CD14-positive monocyte (primary cell): ENCODE measurements around the gene MSMB. TPM values are rescaled to one million over a fixed set of nuclear protein-coding genes. Genes with fewer than 3 reads are reported as not detected.
"Not testable (repeated sequence)": the region's sequence is repeated elsewhere in the genome, so short reads cannot be mapped to it uniquely, and the experiment has no call there.

Source experiments
- DNase-seq, 3 donors: peaks; one replicate each; pipeline ENCODE4 v3.0.0-alpha.2; 2011 to 2022
- H2AFZ ChIP-seq: 2 replicates; pipeline ENCODE4 v1.6.0; 2012; ENCODE audit warnings: mild to moderate bottlenecking, low read depth, low read length, inconsistent platforms; ENCODE audit not compliant: insufficient read depth, poor library complexity, severe bottlenecking
- H3K27ac ChIP-seq, 2 donors: 1 replicate in 1 of 2; 2 replicates in 1 of 2; pipeline ENCODE4 v1.5.1; 2012 to 2013; ENCODE audit warnings: low read length in 2 of 2, control low read depth in 1 of 2, inconsistent platforms in 1 of 2, low read depth in 1 of 2, mild to moderate bottlenecking in 1 of 2
- H3K27me3 ChIP-seq, 2 donors: one replicate each; pipeline versions ENCODE4 v1.6.0 to v1.6.1; 2011 to 2013; ENCODE audit warnings: low read length in 2 of 2; ENCODE audit not compliant: control insufficient read depth in 2 of 2, insufficient read depth in 2 of 2
- H3K36me3 ChIP-seq, 2 donors: replicated peaks in 1 of 2; 1 replicate in 1 of 2; 2 replicates in 1 of 2; pipeline versions ENCODE4 v1.5.1 to v1.6.1; 2012 to 2013; ENCODE audit warnings: low read length in 2 of 2, control low read depth in 1 of 2, inconsistent platforms in 1 of 2, mild to moderate bottlenecking in 1 of 2; ENCODE audit not compliant: insufficient read depth in 2 of 2, control insufficient read depth in 1 of 2
- H3K4me1 ChIP-seq, 2 donors: 1 replicate in 1 of 2; 2 replicates in 1 of 2; pipeline versions ENCODE4 v1.5.1 to v1.6.1; 2012 to 2013; ENCODE audit warnings: low read length in 2 of 2, control low read depth in 1 of 2, inconsistent platforms in 1 of 2, mild to moderate bottlenecking in 1 of 2, moderate library complexity in 1 of 2; ENCODE audit not compliant: insufficient read depth in 2 of 2, control insufficient read depth in 1 of 2
- H3K4me2 ChIP-seq: replicated peaks from 2 replicates; pipeline ENCODE3; 2012; ENCODE audit warnings: low read length, moderate library complexity, mild to moderate bottlenecking; ENCODE audit not compliant: poor library complexity, severe bottlenecking; ENCODE audit errors: extremely low read depth
- H3K4me3 ChIP-seq, 3 experiments: fragments of 200-600 bp in 1 of 3; sonication (generic) in 1 of 3; replicated peaks in 1 of 3; 1 replicate in 2 of 3; 2 replicates in 1 of 3; pipeline ENCODE4 v1.5.1; 2011 to 2013; ENCODE audit warnings: low read length in 3 of 3, mild to moderate bottlenecking in 3 of 3, control low read depth in 2 of 3, low read depth in 2 of 3, inconsistent platforms in 1 of 3, moderate library complexity in 1 of 3
- H3K79me2 ChIP-seq: 2 replicates; pipeline ENCODE4 v1.6.0; 2012; ENCODE audit warnings: mild to moderate bottlenecking, control low read depth, inconsistent platforms, low read length, moderate library complexity; ENCODE audit not compliant: insufficient read depth
- H3K9ac ChIP-seq: 2 replicates; pipeline ENCODE4 v1.6.0; 2017; ENCODE audit warnings: low read length, mild to moderate bottlenecking; ENCODE audit not compliant: insufficient read depth, poor library complexity, severe bottlenecking
- H3K9me3 ChIP-seq, 2 donors: replicated peaks in 1 of 2; 1 replicate in 1 of 2; 2 replicates in 1 of 2; pipeline versions ENCODE4 v1.5.1 to v1.6.1; 2012 to 2013; ENCODE audit warnings: low read length in 2 of 2, control low read depth in 1 of 2; ENCODE audit not compliant: control insufficient read depth in 1 of 2, insufficient read depth in 1 of 2
- H4K20me1 ChIP-seq: 2 replicates; pipeline ENCODE4 v1.6.0; 2012; ENCODE audit warnings: mild to moderate bottlenecking, low read length, control low read depth, moderate library complexity; ENCODE audit not compliant: insufficient read depth
- H3K27ac Mint-ChIP-seq, 7 donors: one replicate each; pipeline ENCODE4 v1.8.0; 2020; ENCODE audit warnings: mild to moderate bottlenecking in 7 of 7, mixed read lengths in 7 of 7, moderate library complexity in 6 of 7, inconsistent platforms in 2 of 7
- H3K27me3 Mint-ChIP-seq, 3 donors: one replicate each; pipeline ENCODE4 v1.8.0; 2021 to 2022; ENCODE audit warnings: low read depth in 3 of 3, mild to moderate bottlenecking in 3 of 3, mixed read lengths in 3 of 3, moderate library complexity in 3 of 3, inconsistent platforms in 1 of 3
- H3K36me3 Mint-ChIP-seq, 2 donors: one replicate each; pipeline ENCODE4 v1.8.0; 2020; ENCODE audit warnings: mixed read lengths in 2 of 2, inconsistent platforms in 1 of 2, mild to moderate bottlenecking in 1 of 2
- H3K4me1 Mint-ChIP-seq: one replicate; pipeline ENCODE4 v1.8.0; 2020; ENCODE audit warnings: mild to moderate bottlenecking, mixed read lengths
- H3K4me3 Mint-ChIP-seq, 2 donors: one replicate each; pipeline ENCODE4 v1.8.0; 2020; ENCODE audit warnings: mild to moderate bottlenecking in 2 of 2, mixed read lengths in 2 of 2, moderate library complexity in 1 of 2
- H3K9me3 Mint-ChIP-seq, 7 donors: one replicate each; pipeline ENCODE4 v1.8.0; 2020 to 2022; ENCODE audit warnings: mixed read lengths in 7 of 7, mild to moderate bottlenecking in 6 of 7, moderate library complexity in 6 of 7, inconsistent platforms in 2 of 7
- WGBS: methylation state at CpG from one replicate; pipeline ENCODE4 v1.1.5; 2013; ENCODE audit warnings: missing lambda C conversion rate; ENCODE audit not compliant: insufficient coverage; 5-methylcytosine and 5-hydroxymethylcytosine counted together
- intact Hi-C, 2 donors: fragments of 100-400 bp; cut with micrococcal nuclease; formaldehyde crosslinking; loops; one replicate each; pipeline versions ENCODE4 v1.15.0 to v1.15.1; 2023
- polyA plus RNA-seq, 3 donors: library from polyadenylated mRNA; depleted of rRNA in 1 of 3; unstranded in 2 of 3; stranded (reverse) in 1 of 3; fragments of 300-500 nt in 2 of 3; fragments of >200 nt in 1 of 3; fragmentation: Illumina TruSeq in 2 of 3; gene quantifications; 1 replicate in 2 of 3; 2 replicates in 1 of 3; pipeline ENCODE4 v1.2.3, GENCODE V29; 2012 to 2021
- TF ChIP-seq, protein P1 (sequence below): fragments of 200-600 bp; IDR thresholded peaks from one replicate; pipeline ENCODE4 v1.8.0; 2022; ENCODE audit warnings: antibody characterized with exemption, mild to moderate bottlenecking

Gene MSMB
- polyA plus RNA-seq, 3 donors = not detected

DNA sequence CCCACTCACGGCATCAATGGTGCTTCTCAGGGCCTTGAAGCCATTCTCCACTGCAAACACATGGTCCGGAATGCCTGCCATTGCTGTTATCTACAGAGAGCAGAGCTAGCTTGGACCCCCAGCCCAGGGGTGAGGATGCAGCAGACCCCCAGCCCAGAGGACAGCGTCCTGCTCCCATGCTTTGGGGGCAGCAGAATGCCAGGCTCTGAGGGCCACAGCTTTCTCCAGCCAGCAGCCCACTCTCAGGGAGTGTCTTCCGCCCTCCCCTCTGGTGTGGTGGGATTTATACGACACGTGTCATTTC, 48.1 kb upstream of the MSMB start:
- H3K4me1 ChIP-seq = peaks cover 30 to 32% of the 10 kb centered on the region in 2 donors
- no peak overlapping the region for H3K9ac ChIP-seq
- intact Hi-C loops = no loop called here
- Mint-ChIP-seq H3K9me3 (peaks cover 0 to 4% (median 0%) of the 10 kb centered on the region in 7 donors), H3K27me3 (peaks cover 0 to 3% (median 2%) of the 10 kb centered on the region in 3 donors), H3K4me3 (no peak overlapping the region), H3K4me1 (peaks cover 17% of the 10 kb centered on the region), H3K36me3 (no peaks in the 10 kb centered on the region), H3K27ac (no peak overlapping the region)
- H3K9me3 ChIP-seq = no peaks in the 10 kb centered on the region
- H3K79me2 ChIP-seq = no peaks in the 10 kb centered on the region
- H4K20me1 ChIP-seq = no peaks in the 10 kb centered on the region
- no peak for DNase-seq
- TF ChIP-seq, protein P1, sequence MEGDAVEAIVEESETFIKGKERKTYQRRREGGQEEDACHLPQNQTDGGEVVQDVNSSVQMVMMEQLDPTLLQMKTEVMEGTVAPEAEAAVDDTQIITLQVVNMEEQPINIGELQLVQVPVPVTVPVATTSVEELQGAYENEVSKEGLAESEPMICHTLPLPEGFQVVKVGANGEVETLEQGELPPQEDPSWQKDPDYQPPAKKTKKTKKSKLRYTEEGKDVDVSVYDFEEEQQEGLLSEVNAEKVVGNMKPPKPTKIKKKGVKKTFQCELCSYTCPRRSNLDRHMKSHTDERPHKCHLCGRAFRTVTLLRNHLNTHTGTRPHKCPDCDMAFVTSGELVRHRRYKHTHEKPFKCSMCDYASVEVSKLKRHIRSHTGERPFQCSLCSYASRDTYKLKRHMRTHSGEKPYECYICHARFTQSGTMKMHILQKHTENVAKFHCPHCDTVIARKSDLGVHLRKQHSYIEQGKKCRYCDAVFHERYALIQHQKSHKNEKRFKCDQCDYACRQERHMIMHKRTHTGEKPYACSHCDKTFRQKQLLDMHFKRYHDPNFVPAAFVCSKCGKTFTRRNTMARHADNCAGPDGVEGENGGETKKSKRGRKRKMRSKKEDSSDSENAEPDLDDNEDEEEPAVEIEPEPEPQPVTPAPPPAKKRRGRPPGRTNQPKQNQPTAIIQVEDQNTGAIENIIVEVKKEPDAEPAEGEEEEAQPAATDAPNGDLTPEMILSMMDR = no peak
- H3K27ac ChIP-seq = no peak overlapping the region
- H3K27me3 ChIP-seq = no peaks in the 10 kb centered on the region
- H3K4me2 ChIP-seq = no peak overlapping the region
- WGBS = 92% methylated on average over 2 of the region's 6 CpGs
- H3K4me3 ChIP-seq = no peak overlapping the region
- H3K36me3 ChIP-seq = no peaks in the 10 kb centered on the region
- H2AFZ ChIP-seq = no peak overlapping the region

DNA sequence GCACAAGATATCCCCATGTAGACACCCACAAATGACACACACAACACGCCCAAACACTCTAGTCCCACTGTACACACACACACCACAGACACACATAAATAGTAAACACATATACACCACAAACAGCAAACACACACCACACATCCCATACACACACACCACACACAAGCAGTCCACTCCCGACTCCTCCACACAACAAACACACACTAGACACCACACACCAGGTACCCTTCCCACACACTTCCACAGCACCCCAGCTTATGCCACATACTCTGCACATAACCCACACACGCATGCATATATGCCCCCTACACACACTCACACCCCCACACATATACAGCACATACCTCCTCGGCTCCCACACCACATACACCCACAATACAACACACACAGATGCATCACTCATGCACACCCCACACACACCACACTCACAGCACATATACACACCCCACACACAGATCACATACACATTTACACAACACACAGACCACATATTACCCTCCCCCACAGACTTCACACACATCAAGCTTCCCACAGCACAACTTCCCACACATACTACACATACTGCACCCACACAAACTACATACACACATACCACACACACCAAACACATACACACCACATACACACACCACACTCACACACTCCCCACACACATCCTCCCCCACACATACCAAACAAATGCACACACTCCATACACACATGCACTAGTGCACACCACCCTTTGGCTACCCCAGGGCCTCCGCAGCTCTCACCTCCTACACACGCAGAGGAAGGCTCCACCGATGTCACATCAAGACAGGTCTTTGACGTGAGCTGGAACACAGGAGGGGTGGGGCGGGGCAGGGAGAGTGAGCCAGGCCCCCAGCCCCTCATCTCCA, 47.5 kb upstream of the MSMB start:
- H3K79me2 ChIP-seq, H2AFZ ChIP-seq, H4K20me1 ChIP-seq, DNase-seq, H3K4me3 Mint-ChIP-seq, H3K4me2 ChIP-seq, H3K9ac ChIP-seq, H3K27me3 ChIP-seq, H3K9me3 Mint-ChIP-seq, H3K4me3 ChIP-seq, H3K36me3 Mint-ChIP-seq, intact Hi-C loops, H3K36me3 ChIP-seq, H3K27me3 Mint-ChIP-seq, H3K9me3 ChIP-seq, H3K27ac ChIP-seq, H3K27ac Mint-ChIP-seq: not testable (repeated sequence)
- peaks cover 17% of the 10 kb centered on the region for H3K4me1 Mint-ChIP-seq
- WGBS = 89% methylated on average over 8 of the region's 9 CpGs
- H3K4me1 ChIP-seq = peaks cover 30 to 32% of the 10 kb centered on the region in 2 donors
